Astrocyte (in vitro differentiated cells and primary cell): ENCODE measurements around the gene STK26. TPM values are rescaled to one million over a fixed set of nuclear protein-coding genes. Genes with fewer than 3 reads are reported as not detected.

Source experiments
- DNase-seq: peaks from one replicate; pipeline ENCODE4 v3.0.0-alpha.2; 2010; ENCODE audit warnings: low read depth
- FAIRE-seq: peaks from 2 replicates; lab custom pipeline; 2011; peaks lifted over from hg19 to GRCh38; lab: Jason Lieb, UNC
- H2AFZ ChIP-seq: 2 replicates; pipeline ENCODE4 v1.6.0; 2012; ENCODE audit warnings: low read depth, low read length, inconsistent platforms
- H3K27ac ChIP-seq: 2 replicates; pipeline ENCODE4 v1.5.1; 2011; ENCODE audit warnings: low read depth, low read length, inconsistent platforms
- H3K27me3 ChIP-seq: 2 replicates; pipeline ENCODE4 v1.6.0; 2011; ENCODE audit warnings: low read length, inconsistent platforms; ENCODE audit not compliant: insufficient read depth
- H3K36me3 ChIP-seq: 2 replicates; pipeline ENCODE4 v1.5.1; 2011; ENCODE audit warnings: low read length, inconsistent platforms; ENCODE audit not compliant: insufficient read depth
- H3K4me1 ChIP-seq: 2 replicates; pipeline ENCODE4 v1.5.1; 2011; ENCODE audit warnings: low read length, inconsistent platforms; ENCODE audit not compliant: insufficient read depth
- H3K4me2 ChIP-seq: 2 replicates; pipeline ENCODE4 v1.6.0; 2012; ENCODE audit warnings: low read length, inconsistent platforms
- H3K4me3 ChIP-seq: 2 replicates; pipeline ENCODE4 v1.5.1; 2011; ENCODE audit warnings: low read depth, mild to moderate bottlenecking, low read length, inconsistent platforms; ENCODE audit not compliant: insufficient read depth
- H3K79me2 ChIP-seq: 2 replicates; pipeline ENCODE4 v1.6.0; 2012; ENCODE audit warnings: mild to moderate bottlenecking, low read length, inconsistent platforms; ENCODE audit not compliant: insufficient read depth
- H3K9ac ChIP-seq: 2 replicates; pipeline ENCODE4 v1.6.0; 2012; ENCODE audit warnings: mild to moderate bottlenecking, low read length, inconsistent platforms
- H3K9me3 ChIP-seq: 2 replicates; pipeline ENCODE4 v1.5.1; 2012; ENCODE audit warnings: low read depth, mild to moderate bottlenecking, low read length, inconsistent platforms; ENCODE audit not compliant: insufficient read depth
- H4K20me1 ChIP-seq: 2 replicates; pipeline ENCODE4 v1.6.0; 2012; ENCODE audit warnings: low read length, inconsistent platforms; ENCODE audit not compliant: insufficient read depth
- H3K27ac Mint-ChIP-seq: one replicate; pipeline ENCODE4 v1.8.0; 2021; ENCODE audit warnings: mild to moderate bottlenecking, mixed read lengths; ENCODE audit not compliant: unreplicated experiment
- H3K27me3 Mint-ChIP-seq: one replicate; pipeline ENCODE4 v1.8.0; 2021; ENCODE audit warnings: low read depth, mixed read lengths; ENCODE audit not compliant: unreplicated experiment
- H3K36me3 Mint-ChIP-seq: one replicate; pipeline ENCODE4 v1.8.0; 2021; ENCODE audit warnings: low read depth, mixed read lengths; ENCODE audit not compliant: unreplicated experiment
- H3K4me1 Mint-ChIP-seq: one replicate; pipeline ENCODE4 v1.8.0; 2021; ENCODE audit warnings: low read depth, mixed read lengths; ENCODE audit not compliant: unreplicated experiment
- H3K4me3 Mint-ChIP-seq: one replicate; pipeline ENCODE4 v1.8.0; 2021; ENCODE audit warnings: mild to moderate bottlenecking, moderate library complexity, mixed read lengths; ENCODE audit not compliant: unreplicated experiment
- H3K9me3 Mint-ChIP-seq: one replicate; pipeline ENCODE4 v1.8.0; 2021; ENCODE audit warnings: mild to moderate bottlenecking, mixed read lengths; ENCODE audit not compliant: unreplicated experiment
- CTCF ChIP-seq: IDR thresholded peaks from 2 replicates; pipeline ENCODE4 v1.5.1; 2011; ENCODE audit warnings: low read depth, mild to moderate bottlenecking, inconsistent platforms, low read length, moderate library complexity; ENCODE audit not compliant: insufficient read depth
- EZH2 ChIP-seq: IDR thresholded peaks from 2 replicates; pipeline ENCODE4 v1.6.1; 2012; ENCODE audit warnings: mild to moderate bottlenecking, low read length, inconsistent platforms; ENCODE audit not compliant: insufficient read depth
- total RNA-seq: library from RNA; stranded (reverse); gene quantifications from 2 replicates; pipeline ENCODE4 v1.2.1, GENCODE V29; 2021

Gene STK26
- total RNA-seq, 1 donor from 2014 or later = 69.4 TPM

DNA sequence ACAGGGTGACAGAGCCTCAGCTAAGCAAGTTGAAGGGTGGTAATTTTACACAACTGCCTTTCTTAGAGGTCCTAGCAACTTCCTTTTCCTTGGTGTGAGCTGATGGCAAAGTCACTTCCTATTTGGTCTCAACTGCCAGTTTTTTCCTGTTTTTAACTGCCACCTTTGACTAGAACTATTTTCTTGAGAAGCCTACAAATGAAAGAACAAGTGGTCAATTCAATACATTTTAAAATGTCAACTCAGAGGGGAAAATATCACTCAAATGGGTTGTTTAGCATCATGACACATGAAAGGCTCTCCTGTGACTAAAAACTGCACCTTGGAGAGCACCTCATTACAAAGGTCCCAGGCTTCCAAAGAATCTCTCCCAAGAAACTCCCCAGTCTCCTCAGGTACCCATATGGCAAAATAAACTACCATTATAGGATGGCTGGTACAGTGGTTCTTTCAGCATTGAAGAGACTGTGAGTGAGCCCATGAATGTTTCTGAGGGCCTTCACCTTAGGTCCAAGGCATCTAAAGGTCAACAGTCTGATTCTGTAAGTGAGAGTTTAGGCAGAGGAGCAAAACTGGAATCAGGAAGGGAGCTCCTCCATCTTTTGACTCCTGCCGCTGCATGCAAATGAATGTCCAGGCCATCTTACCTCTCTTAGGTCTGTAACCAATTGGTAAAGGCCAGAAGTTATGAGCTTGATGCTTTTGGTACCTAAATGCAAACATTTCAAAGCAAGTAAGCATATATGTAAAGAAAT, 5.5 kb upstream of the STK26 start:
- Mint-ChIP-seq H3K9me3 (no peaks in the 10 kb centered on the region), H3K4me1 (no peaks in the 10 kb centered on the region), H3K4me3 (no peak overlapping the region), H3K27ac (no peak overlapping the region), H3K27me3 (no peaks in the 10 kb centered on the region), H3K36me3 (no peaks in the 10 kb centered on the region)
- Histone ChIP-seq H4K20me1 (no peaks in the 10 kb centered on the region), H3K4me1 (peaks cover 4% of the 10 kb centered on the region), H3K79me2 (no peaks in the 10 kb centered on the region), H3K27ac (no peak overlapping the region), H3K27me3 (no peaks in the 10 kb centered on the region), H3K9ac (no peak overlapping the region), H3K9me3 (no peaks in the 10 kb centered on the region), H3K4me3 (no peak overlapping the region), H3K36me3 (no peaks in the 10 kb centered on the region), H3K4me2 (no peak overlapping the region), H2AFZ (no peak overlapping the region)
- TF ChIP-seq EZH2 (no peak), CTCF (no peak)
- FAIRE-seq (peak; percentile 88), DNase-seq (no peak)

DNA sequence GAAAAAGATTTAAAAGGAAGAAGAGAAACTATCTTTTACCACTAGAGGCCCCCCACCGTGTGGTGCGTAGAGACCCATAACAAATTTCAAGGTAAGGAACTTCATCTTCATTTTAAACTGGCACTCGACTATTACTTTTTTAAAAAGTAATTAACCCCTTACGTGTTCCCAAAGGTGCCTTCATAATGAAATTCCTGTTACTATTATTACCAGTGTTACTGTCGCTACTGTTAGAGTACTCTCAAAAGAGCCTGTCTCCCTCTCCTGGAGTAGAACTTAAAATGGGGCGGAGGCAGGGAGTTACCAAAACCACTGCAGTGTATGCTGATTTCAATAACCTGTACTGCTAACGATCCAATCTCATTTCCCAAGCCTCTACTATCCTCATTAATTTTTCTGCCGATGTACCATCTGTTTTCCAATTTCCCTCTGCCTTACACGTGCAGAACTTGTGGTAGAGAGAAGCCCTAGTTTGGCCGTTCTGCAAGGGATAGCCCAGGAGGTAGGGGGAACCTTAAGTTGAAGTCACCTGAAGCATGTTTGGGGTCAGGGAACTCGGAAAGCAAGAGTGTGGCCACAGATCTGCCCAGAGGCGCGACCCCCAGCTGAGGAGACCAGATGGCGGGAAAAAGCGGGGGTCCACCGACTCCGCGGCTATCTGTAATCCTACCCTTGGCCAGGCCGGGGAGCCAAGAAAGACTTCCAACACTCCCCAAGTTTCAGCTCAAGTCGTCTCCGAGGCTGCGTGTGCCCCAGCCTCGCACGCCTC, 720 bp upstream of the STK26 start:
- DNase-seq (no peak), FAIRE-seq (no peak)
- no peak overlapping the region for H3K27ac ChIP-seq
- H4K20me1 ChIP-seq = no peaks in the 10 kb centered on the region
- no peaks in the 10 kb centered on the region for H3K9me3 ChIP-seq
- no peak for TF ChIP-seq CTCF
- TF ChIP-seq EZH2 = no peak
- no peaks in the 10 kb centered on the region for H3K79me2 ChIP-seq
- peak overlapping the region; percentile 98 for H3K4me3 Mint-ChIP-seq
- H3K4me1 Mint-ChIP-seq = peaks cover 2% of the 10 kb centered on the region
- peak overlapping the region; percentile 60 for H3K4me3 ChIP-seq
- H3K27ac Mint-ChIP-seq = peak overlapping the region; percentile 81
- peak overlapping the region; percentile 89 for H3K4me2 ChIP-seq
- no peaks in the 10 kb centered on the region for H3K27me3 Mint-ChIP-seq
- H3K9ac ChIP-seq = peak overlapping the region; percentile 67
- H3K36me3 Mint-ChIP-seq = no peaks in the 10 kb centered on the region
- no peaks in the 10 kb centered on the region for H3K27me3 ChIP-seq
- no peaks in the 10 kb centered on the region for H3K36me3 ChIP-seq
- H2AFZ ChIP-seq = peak overlapping the region; percentile 88
- H3K4me1 ChIP-seq = peaks cover 7% of the 10 kb centered on the region
- no peaks in the 10 kb centered on the region for H3K9me3 Mint-ChIP-seq
